Bone marrow (tissue), 2 donors: Measurements from ENCODE around the gene TBXAS1.

Experiments
- DNase-seq, 2 donors: peaks; one replicate each; lab custom pipeline; 2025; lab: John Stamatoyannopoulos, UW

TBXAS1 gene

GRCh38 chr7:139948587-139949335 lies 119.7 kb downstream of the TBXAS1 start:
- no peak for DNase-seq

GRCh38 chr7:139949629-139950028 lies 120.6 kb downstream of the TBXAS1 start:
- DNase-seq = no peak

GRCh38 chr7:139950881-139951525 lies 121.9 kb downstream of the TBXAS1 start:
- DNase-seq = no peak

- no peak for DNase-seq
Observed at GRCh38 chr7:139953229-139953628, 124.2 kb downstream of the TBXAS1 start.

DNA sequence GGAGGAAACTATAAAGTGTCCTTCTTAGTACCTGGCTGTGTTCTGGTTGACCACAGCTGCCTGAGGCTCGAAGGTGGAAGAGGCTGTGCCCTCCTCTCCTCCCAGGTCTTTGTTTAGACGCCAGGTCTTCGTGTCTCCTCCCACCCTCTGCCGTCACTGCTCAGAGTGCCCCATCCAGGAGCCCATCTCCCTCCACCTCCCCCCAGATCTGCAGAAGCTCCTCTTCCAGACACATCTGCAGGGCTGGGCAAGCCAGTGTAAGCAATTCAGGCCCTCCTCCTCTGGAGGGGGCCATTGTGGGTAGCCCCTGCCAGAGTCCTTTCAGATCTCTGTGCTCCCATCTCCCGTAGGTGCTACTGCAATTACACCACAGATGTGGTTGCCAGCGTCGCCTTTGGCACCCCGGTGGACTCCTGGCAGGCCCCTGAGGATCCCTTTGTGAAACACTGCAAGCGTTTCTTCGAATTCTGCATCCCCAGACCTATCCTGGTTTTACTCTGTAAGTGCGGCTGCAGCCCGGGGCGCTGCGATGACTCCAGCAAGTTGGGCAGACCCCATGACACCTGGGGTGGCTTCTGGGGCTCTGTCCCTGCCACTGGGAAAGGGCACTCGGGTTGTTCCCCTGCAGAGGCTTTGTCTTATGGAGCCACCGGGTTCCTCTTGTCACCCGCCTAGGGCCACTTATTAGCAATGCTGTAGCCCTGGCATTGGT lies 126.2 kb downstream of the TBXAS1 start:
- no peak for DNase-seq

DNA sequence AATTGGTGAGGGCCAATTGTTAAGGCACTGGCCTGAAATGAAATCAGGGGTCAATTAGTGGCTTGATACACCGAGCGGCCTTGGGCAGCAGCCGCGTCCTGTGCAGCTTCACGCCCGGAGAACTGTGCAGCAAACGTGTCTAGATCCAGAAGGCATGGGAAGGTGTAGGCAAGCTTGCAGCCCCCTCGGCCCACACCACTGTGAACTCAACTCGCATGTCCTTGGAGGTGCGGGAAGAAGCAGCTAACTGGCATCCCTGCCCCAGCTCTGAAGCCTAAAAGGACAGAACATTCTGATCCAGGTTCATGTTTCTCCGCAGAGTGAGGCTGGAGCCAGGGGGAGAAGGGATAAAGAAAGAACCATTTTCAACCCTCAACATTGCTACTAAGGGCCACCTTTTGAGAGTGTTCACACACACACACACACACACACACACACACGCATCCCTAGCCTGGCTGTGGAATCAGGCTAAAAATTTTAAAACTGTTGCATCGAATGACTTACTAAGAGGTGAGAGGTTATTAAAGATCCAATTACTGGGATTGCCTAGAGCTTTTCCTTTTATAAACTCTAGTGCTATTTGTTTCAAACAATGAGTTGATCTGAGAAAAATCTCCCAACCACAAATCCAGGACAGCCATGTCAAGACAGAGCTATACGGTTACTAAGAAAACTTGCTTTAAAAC lies 129.7 kb downstream of the TBXAS1 start:
- no peak for DNase-seq

- DNase-seq = no peak
Observed at GRCh38 chr7:139959285-139959628, 130.2 kb downstream of the TBXAS1 start.

DNA sequence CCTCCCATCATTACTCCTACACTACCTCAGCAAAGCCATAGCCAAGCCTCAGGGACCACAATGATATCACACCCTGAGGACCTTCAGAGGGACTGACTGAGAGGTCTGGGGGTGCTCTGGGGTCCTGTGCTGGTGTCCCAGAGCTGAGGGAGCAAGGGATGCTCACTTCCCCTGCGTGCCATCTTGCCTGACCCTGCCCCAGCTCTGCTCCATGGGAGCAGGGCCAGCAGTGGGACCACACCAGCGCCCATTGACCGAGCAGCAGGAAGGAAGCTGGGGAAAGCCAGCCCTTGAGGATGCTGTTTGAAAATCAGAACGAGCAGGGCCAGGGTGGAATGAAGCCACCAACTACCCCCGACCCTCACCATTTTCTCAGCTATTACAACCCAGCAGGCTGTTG lies 130.7 kb downstream of the TBXAS1 start:
- DNase-seq = no peak

DNA sequence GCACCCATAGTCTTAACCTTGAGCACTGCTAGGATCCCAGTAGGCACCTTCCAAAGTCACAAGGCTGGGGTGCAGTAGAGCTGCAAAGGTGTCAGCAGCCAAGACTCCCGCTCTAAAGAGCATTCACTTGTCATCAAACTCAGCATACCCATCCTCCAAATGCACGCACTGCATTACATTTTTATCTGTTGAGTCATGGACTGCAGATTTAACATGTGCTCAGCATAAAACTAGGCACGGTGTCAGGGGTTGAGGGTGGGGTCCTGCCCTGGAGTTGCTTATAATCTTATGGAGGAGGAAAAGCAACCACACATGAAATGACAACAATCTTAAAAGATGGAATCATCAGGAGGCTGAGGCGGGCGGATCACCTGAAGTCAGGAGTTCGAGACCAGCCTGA lies 131.1 kb downstream of the TBXAS1 start:
- DNase-seq = no peak

DNA sequence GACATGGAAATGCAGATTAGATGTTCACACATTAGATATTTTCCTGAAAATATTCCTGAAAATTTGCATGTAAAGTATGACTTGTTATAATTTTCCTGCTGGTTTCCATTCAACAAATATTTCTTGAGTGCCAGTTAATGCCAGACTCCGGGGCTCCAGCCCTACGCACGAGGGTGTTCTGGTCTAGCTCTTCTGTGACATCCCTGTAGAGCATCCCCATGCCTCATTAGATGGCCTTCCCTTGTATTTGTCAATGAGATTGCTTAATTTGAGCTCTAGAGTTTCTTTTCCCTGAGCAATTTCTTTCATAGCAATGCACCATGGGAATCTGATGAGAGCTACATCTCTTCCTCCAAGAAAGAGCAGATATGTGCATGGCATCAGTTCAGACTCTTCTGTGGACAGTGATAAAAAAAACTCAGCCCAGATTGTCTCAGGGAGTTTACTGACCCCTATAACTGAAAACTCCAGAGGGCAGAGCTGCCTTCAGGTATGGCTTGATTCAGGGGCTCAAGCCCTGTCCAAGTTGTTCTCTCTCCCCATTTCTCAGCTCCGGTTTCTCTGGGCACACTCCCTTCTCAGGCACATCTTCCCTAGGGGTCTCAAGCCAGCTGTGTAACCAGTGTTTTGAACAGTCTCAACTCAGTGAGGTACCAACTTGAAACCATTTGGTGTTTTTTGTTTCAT lies 137.0 kb downstream of the TBXAS1 start:
- DNase-seq = no peak

DNA sequence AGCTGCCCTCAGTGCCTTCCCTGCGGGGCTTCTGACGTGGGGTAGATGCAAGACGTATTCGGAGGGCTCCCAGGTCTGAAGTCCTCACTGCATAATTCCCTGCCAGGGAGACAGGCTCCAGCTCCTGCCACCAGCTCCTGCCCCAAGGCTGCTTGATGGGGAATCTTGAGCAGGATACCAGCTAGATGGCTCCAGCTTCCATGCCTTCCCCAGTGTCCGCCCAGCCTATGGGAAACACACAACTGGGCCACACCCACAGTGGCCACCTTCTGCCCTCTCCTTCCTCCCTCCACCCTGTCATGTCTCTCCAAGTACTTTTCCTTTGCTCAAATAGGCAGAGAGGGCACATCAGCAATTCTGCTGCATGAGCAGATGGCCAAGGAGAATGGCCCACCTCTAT lies 137.9 kb downstream of the TBXAS1 start:
- no peak for DNase-seq

DNA sequence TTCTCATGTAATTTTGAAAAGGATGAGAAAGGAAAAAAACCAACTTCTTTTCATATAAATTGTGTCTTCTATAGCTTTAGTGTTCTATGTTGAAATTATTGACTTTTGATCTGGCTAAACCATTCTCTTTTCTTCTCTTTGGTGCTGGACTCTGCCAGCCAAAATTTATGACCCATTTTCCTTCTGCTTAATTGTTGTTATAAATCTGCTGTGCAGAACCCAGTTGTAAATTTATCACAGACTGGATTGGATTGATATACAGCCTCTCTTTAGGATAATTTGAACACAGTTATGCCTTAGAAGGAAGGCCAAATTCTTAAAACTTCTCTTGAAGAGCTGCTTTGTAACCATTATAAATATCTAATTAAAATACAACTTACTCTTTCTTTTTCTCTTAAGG lies 139.9 kb downstream of the TBXAS1 start:
- DNase-seq = no peak

DNA sequence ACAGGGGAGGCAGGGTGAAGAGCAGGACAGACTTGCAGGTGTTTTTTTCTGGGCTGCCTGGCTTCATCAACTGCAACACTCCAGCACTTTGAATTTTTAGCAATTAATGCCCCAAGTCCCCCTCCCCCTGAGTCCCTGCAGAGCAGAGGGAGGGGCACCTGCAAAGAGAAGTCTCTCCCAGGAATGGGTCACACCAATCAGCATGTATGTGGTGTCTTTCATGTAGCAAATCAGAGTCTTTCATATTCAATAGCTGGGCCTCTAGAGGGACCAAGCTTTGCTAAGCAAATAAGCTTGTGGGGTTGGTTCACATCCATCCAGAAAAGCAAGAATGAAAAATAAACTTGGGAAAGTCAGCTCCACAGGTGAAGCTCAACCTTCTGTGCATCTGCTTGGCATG lies 143.0 kb downstream of the TBXAS1 start:
- DNase-seq = no peak

DNA sequence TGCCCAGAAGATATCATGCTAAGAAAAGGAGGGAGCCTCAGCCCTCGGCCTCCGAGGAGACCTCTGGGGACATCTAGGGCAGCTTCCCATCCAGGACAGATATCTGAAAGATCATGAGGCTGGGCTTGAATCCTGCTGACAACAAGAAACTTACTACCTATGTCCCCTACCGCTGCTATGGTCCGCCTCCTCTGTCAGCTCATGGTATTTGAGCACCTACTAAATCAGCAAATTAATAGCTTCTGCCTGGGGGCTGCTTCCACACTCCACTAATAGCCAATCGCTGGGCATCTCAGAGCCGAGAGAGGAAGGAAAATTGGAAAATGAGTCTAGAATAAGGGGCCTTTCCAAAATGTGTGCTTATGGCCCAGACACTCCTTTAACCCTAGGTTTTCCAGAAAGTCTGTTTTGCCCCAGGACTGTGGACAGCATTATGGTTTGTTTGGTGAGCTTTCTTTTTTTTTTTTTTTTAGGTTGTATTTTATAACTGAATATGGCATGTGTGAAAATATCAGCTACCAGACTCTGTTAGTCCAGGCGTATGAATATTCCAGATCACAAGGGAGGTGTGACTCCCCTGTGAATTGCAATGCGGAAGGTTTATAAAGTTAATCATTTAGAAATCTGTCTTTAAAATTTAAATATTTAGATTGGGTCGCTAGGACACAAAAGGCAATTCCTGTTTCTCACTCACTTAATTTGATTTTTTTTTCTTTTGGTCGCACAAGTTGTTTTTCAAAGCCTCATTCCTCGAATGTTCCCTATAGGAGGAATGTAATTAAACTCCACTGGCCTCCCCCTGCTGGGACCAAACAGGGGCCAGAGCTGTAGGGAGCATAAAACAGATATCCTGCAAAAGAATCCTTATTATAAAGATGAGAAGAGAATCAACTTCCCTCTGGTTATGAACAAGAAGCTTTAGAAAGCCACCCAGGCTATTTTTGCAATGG lies 144.3 kb downstream of the TBXAS1 start:
- DNase-seq = no peak

DNA sequence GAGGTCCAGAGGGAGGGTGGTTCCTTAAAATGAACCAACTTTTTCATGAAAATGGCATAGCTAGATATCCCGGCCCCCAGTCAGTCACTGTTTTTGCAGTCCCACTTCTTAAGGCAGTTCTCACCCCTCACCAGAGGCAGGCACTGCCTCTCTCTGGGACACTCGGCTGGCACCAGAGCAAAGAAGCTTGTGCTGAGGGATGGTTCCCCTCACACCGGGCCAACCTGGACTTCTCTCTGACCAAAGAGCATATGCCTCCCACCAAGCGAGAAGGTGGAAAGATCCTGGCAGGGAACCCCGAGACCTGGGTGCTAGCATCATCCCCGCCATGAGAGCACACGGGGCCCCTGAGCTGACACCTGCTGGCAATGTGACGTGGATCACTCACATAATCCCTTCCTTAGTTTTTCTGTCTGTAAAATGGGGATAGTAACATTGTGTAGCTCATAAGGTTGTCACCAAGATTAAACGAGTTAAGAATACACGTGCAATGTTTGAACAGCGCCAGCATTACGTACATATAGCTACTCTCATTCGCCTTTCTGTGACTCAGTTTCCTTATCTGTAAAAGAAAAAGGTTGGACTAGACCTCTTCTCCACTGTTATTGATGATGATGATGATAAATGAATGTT lies 145.2 kb downstream of the TBXAS1 start:
- DNase-seq = no peak

- DNase-seq = no peak
Observed at GRCh38 chr7:139976055-139976837, 147.2 kb downstream of the TBXAS1 start.

GRCh38 chr7:139976838-139977656 lies 148.0 kb downstream of the TBXAS1 start:
- no peak for DNase-seq

DNA sequence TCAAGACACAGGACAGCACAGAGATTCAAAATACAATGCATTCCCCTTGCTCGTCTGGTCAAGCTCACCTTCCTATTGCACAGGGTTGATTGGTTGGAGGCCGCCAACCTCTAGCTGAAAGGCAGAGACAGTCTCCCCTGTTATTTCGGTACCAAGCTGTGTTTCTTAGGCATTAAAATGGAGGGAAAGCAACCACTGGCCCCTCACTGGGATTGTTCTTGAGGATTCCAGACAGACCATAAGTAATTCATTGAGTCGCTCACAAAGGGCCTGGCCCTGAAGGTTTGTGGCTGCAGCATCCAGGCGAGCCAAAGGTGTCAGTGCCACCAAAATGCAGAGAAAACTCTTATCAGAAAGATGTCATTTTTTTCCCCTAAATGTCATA lies 152.4 kb downstream of the TBXAS1 start:
- no peak for DNase-seq
